ENCODE measurements around the gene SENP8. TPM values are rescaled to one million over a fixed set of nuclear protein-coding genes. Genes with fewer than 3 reads are reported as not detected.

SENP8 gene
- polyA plus RNA-seq, 12 donors = 4.0 to 8.0 (median 5.4) TPM; not detected in 1

DNA sequence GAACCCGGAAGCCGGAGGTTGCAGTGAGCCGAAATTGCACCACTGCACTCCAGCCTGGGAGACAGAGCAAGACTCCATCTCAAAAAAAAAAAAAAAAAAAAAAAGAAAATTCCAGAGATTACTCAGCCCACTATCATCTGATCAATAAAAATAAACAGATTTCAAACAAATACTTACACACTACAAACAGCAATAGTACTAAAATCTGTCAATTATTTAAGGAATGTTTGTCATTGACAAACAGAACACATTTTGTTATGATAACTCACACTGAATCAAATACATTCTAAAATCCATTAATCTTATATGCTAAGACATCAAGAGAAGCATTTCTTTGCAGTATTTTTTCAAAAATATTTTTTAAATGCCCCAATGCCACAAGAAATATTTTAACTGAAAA lies 7.8 kb upstream of the SENP8 start:
- DNase-seq = no peak

DNA sequence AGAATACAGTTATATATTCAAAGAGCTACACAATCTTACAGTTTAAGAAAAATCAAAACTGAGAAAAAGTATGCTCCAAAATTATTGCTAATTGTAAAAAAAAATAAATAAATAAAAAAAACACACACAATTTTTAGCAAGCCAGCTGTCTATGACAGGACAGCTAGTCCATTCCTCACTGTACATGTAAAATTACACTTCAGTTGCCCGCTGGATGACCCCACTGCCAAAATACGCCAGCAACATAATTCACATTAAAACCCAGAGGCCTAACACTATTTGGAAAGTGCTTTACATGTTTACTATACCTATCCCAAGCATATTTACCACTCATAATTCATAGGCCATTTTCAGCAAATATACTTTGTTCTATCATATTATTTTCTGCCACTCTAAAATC lies 6.1 kb upstream of the SENP8 start:
- peak; percentile 46 for DNase-seq

DNA sequence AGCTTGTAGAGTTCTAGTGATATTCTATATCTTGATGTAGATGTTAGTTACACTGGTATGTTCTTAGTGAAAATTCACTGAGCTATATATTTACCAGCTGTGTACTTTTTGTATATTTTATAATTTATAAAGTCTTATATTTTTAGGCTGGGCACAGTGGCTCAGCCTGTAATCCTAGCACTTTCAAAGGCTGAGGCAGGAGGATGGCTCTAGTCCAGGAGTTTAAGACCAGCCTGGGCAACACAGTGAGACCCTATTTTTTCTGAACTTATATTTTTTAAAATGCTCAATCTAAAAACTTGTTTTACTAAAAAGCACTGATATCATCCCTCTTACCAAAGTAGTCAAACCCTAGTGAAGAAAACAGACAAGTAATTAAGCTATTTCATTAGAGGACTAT lies 5.4 kb upstream of the SENP8 start:
- DNase-seq = no peak

DNA sequence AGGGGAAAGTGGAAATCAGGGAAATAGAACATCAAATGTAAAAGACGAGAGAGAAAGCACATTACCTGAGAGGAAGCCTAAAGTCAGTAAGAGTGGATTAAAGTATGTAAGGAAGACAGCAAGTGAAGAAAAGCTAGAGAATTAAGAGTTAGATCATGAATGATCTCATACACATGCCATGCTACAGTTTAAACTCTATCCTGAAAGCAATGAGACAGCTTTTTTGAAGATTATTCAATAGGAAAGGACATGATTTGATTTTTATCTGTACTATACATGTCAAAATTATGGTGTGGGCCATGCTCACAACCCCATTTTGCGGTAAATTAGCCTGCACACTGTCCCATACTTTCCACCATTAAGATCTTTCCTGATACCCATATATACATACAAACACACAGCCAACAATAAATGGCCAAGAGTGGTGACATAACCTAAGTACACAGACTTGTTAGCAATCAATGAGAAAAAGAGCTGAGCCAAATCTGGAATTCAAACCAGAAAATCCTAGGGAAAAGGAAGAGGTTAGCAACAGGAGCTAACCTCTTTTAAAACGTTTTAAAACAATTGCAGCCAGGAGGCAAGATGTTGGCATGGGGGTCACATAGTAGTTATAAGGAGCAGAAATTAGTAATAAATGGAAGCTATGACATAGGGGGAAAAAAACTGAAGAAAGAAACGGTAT lies 4.7 kb upstream of the SENP8 start:
- no peak for DNase-seq

DNA sequence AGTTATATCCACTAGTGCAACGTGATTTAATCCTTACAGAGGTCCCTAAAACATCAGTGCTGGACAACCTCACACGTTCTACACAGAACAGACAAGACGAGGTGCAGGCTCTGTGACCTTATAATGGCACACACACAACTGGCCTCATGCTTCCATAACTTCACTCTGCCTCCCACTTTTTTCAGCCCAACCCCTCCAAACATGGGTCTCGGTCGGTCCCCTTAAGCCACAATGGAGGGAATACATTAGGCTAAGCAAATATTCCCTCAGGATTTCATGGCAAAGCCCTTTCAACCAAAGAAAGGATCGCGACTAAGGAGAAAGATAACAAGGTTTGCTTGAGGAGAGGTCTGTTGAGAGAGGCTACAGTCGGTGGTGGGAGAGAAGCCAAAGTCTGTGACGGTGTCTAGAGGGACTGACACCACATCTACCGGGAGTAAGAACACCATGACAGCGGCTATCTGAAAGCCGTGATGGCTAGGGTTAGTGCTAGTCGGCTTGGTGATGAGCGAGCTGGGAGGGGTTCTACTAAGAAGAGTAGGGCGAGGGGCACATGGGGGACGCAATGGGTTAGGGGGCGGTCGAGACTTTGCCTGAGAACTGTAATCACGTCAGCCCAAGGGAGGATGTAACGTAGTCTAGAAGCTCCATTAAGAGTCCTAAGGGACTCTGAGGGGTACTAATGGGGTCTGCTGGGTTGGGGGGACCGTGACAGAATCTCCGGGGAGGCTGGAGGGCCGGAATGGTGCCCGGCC lies 1.3 kb upstream of the SENP8 start:
- DNase-seq = peak; percentile 47

DNA sequence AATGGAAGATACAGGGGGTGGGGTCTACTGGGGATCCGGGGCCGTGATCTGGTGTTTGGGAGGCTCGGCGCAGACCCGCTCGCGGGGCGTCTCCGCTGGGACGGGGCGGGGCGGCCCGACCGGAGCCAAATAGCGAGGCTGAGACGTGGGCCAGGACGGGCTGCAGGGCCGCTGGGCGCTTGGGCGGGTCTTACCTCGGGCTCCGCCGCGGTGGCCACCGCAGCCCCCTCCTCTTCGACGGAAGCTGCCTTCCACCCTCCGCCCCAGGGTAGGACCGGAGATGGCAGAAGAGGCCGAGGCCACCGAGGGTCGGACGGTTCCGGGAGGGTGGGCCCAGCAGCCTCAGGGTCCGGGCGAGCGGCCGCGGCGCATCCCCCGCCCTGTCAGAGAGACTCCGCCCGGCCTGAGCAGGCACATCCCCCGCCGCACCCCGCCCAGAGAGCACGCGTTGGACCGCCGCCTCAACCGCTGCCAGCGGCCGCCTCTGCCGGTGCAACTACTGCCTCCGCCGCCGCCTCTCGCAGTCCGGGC lies 652 bp upstream of the SENP8 start:
- DNase-seq = peak; percentile 84

DNA sequence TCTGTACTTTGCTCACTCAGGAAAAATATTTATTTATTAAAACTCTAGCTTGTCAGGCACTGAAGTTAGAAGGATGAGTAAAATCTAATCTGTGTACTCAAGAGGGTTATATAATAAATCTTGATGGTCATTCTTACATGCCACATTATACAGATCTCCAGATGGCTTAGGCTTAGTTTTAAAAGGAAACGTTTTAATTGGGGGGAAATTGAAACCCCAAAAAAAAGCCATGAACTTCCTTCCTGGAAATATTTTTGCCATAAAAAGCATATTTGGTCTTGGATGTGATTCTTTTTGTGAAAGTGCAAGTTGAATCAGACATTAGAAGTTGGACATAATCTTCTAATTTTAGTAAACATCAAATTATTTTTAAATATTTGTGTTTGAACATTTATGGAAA lies 6.0 kb downstream of the SENP8 start:
- no peak for DNase-seq

DNA sequence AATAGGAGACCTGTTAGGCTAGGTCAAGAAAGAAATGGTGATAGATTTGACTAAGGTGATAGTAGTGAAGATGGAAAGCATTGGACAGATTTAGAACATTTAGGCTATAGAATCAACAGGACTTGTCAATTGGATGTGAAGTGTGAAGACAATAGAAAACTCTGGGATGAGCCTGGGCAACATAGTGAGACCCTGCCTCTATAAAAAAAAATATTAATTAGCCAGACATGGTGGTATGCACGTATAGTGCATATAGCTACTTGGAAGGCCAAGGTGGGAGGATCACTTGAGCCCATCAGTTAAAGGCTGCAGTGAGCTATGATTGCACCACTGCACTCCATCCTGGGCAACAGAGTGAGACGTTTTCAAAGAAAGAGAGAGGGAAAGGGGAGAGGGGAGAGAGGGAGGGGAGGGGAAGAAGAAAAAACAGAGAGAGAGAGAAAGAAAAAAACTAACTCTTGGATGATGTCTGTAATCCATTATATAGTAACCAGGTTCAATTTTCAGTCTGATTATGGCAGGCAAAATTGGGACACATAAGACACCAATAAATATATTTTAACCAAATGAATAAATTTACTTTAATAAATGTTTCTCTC lies 9.6 kb downstream of the SENP8 start:
- no peak for DNase-seq

DNA sequence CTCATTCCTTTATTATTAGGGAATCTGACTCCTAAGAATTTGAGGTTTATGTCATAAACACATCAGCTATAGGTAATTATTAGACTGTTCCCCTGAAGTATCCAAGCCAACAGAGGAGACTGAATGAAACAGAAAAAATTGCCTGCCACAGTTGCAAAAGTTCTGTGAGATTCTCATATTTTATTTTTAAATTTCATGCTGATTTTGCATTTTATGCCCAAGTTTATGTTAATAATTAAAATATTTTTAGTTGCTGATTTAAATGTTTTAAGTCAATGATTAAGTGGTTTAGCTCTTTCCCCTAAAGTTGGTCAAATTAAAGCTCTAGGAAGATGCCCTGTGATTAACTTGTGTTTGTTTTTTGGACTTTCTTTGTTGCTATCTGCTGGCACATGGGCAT lies 10.2 kb downstream of the SENP8 start:
- DNase-seq = no peak

DNA sequence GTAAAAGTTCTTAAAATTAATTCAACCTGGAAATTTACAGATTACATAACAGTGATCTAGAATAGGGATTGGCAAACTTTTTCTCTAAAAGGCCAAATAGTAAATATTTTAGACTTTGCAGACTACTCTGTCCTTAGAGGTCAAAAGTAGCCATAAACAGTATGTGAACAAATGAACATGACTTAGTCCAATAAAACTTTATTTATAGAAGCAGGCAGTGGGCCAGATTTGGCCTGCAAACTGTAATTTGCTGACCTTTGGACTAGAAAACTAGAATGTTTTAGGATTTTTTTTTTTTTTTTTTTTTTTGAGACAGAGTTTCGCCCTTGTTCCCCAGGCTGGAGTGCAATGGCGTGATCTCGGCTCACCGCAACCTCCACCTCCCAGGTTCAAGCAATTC lies 12.1 kb downstream of the SENP8 start:
- no peak for DNase-seq

DNA sequence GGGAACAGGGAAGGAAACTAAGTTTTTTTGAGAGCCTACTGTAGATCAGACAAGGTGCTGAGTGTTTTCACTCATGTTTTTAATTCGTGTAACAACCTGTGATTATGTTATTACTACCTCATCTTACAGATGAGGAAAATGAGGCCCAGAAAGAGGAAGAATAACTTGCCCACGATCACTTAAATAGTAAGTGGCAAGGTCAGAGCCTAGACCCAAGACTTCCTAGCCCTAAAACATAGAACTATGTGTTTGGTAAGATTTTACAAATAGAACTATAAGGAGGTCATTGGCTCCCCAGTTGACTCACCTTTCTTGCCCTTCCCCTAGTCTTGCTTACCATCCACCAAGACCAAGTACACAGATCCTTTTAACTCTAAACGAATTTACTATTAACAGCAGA lies 13.7 kb downstream of the SENP8 start:
- DNase-seq = no peak

DNA sequence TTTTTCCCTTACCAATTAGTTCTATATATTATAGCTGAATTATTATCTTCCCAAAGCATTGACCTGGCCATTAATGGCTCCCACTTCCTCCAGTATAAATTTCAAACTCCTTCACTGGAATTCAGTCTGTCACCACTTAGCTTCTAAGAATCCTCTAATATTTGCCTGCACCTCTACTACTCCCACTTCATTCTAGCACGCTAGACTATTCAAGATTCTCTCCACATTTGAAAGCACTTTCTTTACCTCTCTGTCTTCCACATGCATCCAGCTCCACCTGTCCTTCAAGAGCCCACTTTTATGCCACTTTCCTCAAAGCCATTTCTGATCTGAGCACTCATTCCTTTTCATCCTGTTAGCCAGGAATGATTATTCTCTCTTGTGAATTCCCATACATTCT lies 15.0 kb downstream of the SENP8 start:
- no peak for DNase-seq

DNA sequence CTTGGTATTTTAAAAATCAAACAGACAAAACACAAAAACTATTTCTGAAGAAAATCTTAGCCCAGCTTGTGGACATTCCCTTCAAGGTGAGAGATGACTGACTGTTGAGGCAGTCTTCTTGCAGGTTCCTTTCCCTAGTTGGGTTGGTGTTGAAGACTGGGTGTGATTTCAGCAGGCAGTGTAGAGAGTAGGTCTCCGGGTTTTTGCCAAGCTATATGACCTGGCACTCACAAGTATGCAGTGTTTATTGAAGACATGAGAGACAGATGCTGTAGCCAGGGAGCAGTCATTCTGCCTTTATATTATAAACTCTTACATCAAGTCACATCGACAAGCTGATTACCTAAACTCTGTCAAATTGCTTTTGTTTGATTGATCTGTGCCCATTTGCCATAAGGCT lies 17.5 kb downstream of the SENP8 start:
- no peak for DNase-seq

DNA sequence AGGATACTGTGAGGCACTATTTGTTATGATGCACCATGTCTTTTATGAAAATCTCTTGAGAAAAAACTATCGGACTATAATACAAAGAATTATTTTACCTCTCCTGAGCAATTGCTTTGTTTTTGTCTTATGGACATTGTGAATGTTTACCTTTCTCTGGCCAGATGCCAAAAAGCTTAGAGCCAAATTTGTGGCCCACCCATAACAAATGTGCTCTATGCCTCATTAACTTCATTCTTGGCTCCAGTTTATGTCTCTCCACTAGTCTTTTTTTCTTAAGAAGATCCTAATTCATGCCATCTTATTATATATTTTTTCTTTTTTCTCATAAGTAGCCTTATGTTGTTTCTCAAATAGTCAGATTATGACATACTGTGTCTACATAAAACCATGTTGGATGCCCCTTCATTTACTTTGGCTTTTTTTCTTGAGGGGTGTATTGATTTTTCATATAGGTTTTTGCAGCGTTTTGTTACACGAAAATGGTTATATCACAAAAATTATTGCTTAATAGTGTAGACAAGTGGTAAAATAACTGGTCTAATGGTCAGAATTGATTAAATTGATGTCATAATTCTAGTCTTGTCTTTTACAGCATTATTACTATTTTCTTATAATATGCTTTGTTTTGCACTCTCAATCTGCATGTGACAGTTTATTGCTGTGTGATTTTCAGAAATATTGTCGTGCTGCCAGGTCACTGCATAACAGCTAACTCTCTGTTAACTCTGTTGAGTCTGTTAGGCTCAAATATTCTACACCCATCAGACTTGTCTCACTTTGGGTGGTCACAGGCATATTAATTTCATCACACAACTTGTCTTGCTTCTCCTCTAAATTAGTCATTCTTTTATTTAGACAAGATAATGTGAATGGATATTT lies 18.2 kb downstream of the SENP8 start:
- DNase-seq = no peak

DNA sequence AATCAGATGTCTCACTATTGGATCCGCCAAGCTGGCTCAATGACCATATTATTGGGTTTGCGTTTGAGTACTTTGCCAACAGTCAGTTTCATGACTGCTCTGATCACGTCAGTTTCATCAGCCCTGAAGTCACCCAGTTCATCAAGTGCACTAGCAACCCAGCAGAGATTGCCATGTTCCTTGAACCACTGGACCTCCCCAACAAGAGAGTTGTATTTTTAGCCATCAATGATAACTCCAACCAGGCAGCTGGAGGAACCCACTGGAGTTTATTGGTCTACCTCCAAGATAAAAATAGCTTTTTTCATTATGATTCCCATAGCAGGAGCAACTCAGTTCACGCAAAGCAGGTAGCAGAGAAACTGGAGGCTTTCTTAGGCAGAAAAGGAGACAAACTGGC lies 21.5 kb downstream of the SENP8 start:
- DNase-seq = no peak

DNA sequence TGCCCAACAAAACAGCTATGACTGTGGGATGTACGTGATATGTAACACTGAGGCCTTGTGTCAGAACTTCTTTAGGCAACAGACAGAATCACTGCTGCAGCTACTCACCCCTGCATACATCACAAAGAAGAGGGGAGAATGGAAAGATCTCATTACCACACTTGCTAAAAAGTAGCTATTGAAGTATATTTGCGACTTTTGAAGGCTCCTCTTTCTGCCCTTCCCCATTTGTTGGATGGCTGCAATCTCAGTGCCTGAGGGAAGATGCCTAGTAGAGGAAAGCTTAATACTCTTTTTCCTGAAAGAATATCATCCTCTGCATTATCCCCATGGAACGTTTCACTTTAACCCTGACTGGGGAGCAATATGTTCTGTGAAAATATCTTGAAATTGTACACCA lies 21.9 kb downstream of the SENP8 start:
- no peak for DNase-seq

DNA sequence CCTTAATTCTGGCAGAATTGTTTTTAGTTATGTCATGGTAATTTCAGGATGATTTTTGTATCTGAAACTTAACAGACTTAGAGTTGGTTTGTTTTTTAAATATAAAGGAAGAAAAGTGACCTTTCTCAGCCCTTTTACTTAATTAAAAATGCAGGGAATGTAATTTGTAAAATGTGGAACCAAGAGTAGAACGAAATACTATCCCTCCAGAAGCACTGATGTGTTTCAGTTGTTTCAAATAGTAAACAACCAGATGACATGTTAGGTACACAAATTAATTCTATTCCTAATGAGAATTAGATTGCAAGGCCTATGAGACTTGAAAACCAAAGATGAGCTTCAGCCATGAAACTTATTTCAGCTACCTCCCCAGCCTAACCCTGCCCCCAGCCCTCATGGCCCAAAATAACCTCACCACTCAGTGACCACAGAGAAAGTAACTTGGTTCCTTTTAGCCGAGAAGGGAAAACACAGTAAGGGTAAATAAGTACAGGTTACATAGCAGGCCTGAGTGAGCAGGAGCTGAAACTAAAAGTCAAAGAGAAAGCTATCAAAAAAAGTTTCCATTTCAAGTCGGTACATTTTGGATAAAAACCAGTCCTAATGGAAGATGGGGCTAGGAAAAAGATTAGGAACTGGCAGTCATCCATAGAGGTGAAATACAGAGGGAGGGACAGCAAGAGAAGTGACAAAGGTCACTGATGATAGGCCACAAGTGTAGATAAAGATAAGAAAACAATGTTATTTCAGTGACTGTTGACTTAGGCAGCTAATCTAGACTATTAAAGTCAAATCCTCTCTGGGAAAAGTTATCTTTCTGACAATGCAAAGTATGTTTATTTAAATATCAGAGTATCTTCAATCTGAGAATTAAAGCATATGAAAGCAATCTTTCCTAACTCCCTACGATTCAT lies 23.2 kb downstream of the SENP8 start:
- DNase-seq = no peak

DNA sequence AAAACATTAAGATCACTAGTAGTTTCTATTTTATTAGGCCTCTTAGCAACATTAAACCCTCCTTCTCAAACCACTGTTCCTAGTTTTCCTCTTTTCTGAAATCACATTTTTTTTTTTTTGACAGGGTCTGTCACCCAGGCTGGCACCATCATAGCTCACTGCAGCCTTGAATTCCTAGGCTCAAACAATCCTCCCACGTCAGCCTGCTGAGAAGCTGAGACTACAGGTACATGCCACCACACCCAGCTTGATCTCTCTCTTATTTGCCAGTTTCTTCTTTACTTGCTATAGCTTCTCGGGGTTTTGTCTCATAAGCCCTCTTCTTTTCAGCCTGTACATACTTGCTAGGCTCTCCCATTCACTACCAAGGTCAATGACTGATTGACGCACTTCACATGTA lies 28.0 kb downstream of the SENP8 start:
- DNase-seq = no peak

DNA sequence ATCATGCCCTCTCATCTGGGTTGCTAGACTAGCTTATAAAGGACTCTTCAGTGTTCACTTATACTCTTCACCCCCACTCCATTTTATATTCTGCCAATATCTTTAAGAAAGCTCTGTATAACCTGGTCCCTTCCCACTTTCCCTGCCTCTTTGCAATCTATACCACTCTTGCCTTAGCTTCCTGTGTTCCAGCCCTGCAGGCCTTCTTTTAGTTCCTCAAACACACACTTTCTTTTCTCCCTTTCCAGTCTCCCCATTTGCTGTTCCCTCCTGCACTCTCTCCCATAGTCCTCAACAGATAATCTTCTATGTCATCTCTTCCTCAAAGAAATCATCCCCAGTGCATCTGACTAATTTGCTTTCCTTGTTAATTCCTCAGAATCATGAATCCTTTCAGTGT lies 28.7 kb downstream of the SENP8 start:
- no peak for DNase-seq

DNA sequence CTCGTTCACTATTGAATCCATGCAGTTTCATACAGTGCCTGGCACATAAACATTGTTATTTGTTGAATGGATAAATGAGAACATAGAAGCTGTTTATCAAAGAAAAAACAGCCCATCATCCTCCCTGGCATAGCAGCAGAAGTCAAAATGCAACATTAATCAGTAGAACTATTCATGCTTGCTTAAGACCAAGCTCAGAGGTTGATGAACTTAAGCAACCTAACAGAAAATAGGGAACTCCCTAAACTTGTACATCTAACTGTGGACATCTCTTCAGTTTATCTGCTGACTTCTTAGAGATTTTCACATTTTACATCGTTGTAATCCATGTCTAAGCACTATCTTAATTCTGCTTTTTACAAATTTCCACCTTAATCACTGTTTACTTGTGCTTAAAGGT lies 29.2 kb downstream of the SENP8 start:
- no peak for DNase-seq

All from muscle of arm (tissue), 12 donors.